Activated CD8-positive, alpha-beta memory T cell treated with anti-CD3 and anti-CD28 coated beads, Interleukin-2, amount 50 U/mL, for 4 hours (primary cell): ENCODE measurements around the gene VAV2.

Experiments
- DNase-seq: peaks from one replicate; pipeline ENCODE4 v3.0.0-alpha.2; 2020

The VAV2 gene

GRCh38 chr9:133791735-133792649 lies 200.1 kb downstream of the VAV2 start:
- DNase-seq = no peak

GRCh38 chr9:133791069-133791468 lies 201.1 kb downstream of the VAV2 start:
- no peak for DNase-seq

- no peak for DNase-seq
Measured at GRCh38 chr9:133789778-133790177, 202.3 kb downstream of the VAV2 start.

GRCh38 chr9:133788819-133789717 lies 203.1 kb downstream of the VAV2 start:
- DNase-seq = no peak

- DNase-seq = no peak
Measured at GRCh38 chr9:133788045-133788818, 203.9 kb downstream of the VAV2 start.

- no peak for DNase-seq
Measured at GRCh38 chr9:133787754-133788025, 204.4 kb downstream of the VAV2 start.

GRCh38 chr9:133786907-133787753 lies 205.0 kb downstream of the VAV2 start:
- no peak for DNase-seq

GRCh38 chr9:133786371-133786753 lies 205.8 kb downstream of the VAV2 start:
- DNase-seq = no peak

- DNase-seq = no peak
Measured at GRCh38 chr9:133785753-133786370, 206.3 kb downstream of the VAV2 start.

GRCh38 chr9:133784731-133785561 lies 207.2 kb downstream of the VAV2 start:
- no peak for DNase-seq

GRCh38 chr9:133783331-133783731 lies 208.8 kb downstream of the VAV2 start:
- no peak for DNase-seq

GRCh38 chr9:133782157-133783130 lies 209.7 kb downstream of the VAV2 start:
- peak; percentile 66 for DNase-seq

- no peak for DNase-seq
Measured at GRCh38 chr9:133781828-133782135, 210.3 kb downstream of the VAV2 start.

GRCh38 chr9:133780962-133781827 lies 210.9 kb downstream of the VAV2 start:
- no peak for DNase-seq

GRCh38 chr9:133780404-133780945 lies 211.6 kb downstream of the VAV2 start:
- DNase-seq = no peak

- DNase-seq = no peak
Measured at GRCh38 chr9:133779516-133780403, 212.4 kb downstream of the VAV2 start.

GRCh38 chr9:133779081-133779480 lies 213.0 kb downstream of the VAV2 start:
- no peak for DNase-seq
